Measurements from ENCODE around the gene SSTR5.
A peak's percentile ranks its signal among the peaks of the same experiment; 100 is the strongest.

The SSTR5 gene

GRCh38 chr16:1093284-1094123 lies 21.0 kb downstream of the SSTR5 start:
- no peaks in the 10 kb centered on the region for H3K4me1 Mint-ChIP-seq
- peak; percentile 46 for DNase-seq
- CTCF ChIA-PET: no interaction called here

GRCh38 chr16:1094124-1094479 lies 21.6 kb downstream of the SSTR5 start:
- Mint-ChIP-seq H3K27me3 (peaks cover 19% of the 10 kb centered on the region), H3K27ac (no peak overlapping the region), H3K9me3 (peaks cover 9% of the 10 kb centered on the region), H3K4me1 (no peaks in the 10 kb centered on the region), H3K36me3 (peaks cover 6% of the 10 kb centered on the region), H3K4me3 (no peak overlapping the region)
- DNase-seq: no peak
- CTCF ChIA-PET: no interaction called here

More at GRCh38 chr16:1093284-1094123, 21.0 kb downstream of the SSTR5 start:
- no peak overlapping the region for H3K4me3 Mint-ChIP-seq
- peaks cover 9% of the 10 kb centered on the region for H3K9me3 Mint-ChIP-seq
- H3K27ac Mint-ChIP-seq: peak overlapping the region; percentile 46
- peaks cover 21% of the 10 kb centered on the region for H3K27me3 Mint-ChIP-seq
- H3K36me3 Mint-ChIP-seq: peaks cover 6% of the 10 kb centered on the region

- CTCF ChIA-PET: no interaction called here
- H3K36me3 Mint-ChIP-seq: peaks cover 6% of the 10 kb centered on the region
- DNase-seq: no peak
- H3K4me1 Mint-ChIP-seq: no peaks in the 10 kb centered on the region
- H3K4me3 Mint-ChIP-seq: no peak overlapping the region
- no peak overlapping the region for H3K27ac Mint-ChIP-seq
- H3K9me3 Mint-ChIP-seq: peaks cover 9% of the 10 kb centered on the region
- peaks cover 25% of the 10 kb centered on the region for H3K27me3 Mint-ChIP-seq
These were observed 22.3 kb downstream of the SSTR5 start for GRCh38 chr16:1094601-1095449.

- peaks cover 9% of the 10 kb centered on the region for H3K9me3 Mint-ChIP-seq
- CTCF ChIA-PET: no interaction called here
These were observed 23.1 kb downstream of the SSTR5 start for GRCh38 chr16:1095450-1096168.

GRCh38 chr16:1096169-1097082 lies 23.9 kb downstream of the SSTR5 start, which contains the start of gene C1QTNF8:
Gene C1QTNF8 (minus strand): TSS chr16:1096244. CDS start chr16:1094922, 1,322 bp downstream.
- no peaks in the 10 kb centered on the region for H3K4me1 Mint-ChIP-seq
- peaks cover 22% of the 10 kb centered on the region for H3K27me3 Mint-ChIP-seq
- no peak for DNase-seq
- H3K4me3 Mint-ChIP-seq: no peak within 1 kb of the TSS
- no peak within 1 kb of the TSS for H3K27ac Mint-ChIP-seq
- H3K9me3 Mint-ChIP-seq: peaks cover 9% of the 10 kb centered on the region
- CTCF ChIA-PET: no interaction called here
- H3K36me3 Mint-ChIP-seq: peaks cover 6% of the 10 kb centered on the region

More at GRCh38 chr16:1095450-1096168, 23.1 kb downstream of the SSTR5 start:
- peaks cover 24% of the 10 kb centered on the region for H3K27me3 Mint-ChIP-seq
- DNase-seq: no peak
- H3K4me1 Mint-ChIP-seq: no peaks in the 10 kb centered on the region
- H3K36me3 Mint-ChIP-seq: peaks cover 6% of the 10 kb centered on the region
- no peak overlapping the region for H3K27ac Mint-ChIP-seq
- H3K4me3 Mint-ChIP-seq: no peak overlapping the region

- H3K4me1 Mint-ChIP-seq: no peaks in the 10 kb centered on the region
- DNase-seq: no peak
- H3K9me3 Mint-ChIP-seq: peaks cover 4% of the 10 kb centered on the region
These were observed 24.6 kb downstream of the SSTR5 start for GRCh38 chr16:1097156-1097555.

GRCh38 chr16:1097800-1098199 lies 25.3 kb downstream of the SSTR5 start:
- peaks cover 2% of the 10 kb centered on the region for H3K9me3 Mint-ChIP-seq
- no peak overlapping the region for H3K4me3 Mint-ChIP-seq
- H3K36me3 Mint-ChIP-seq: peaks cover 3% of the 10 kb centered on the region
- DNase-seq: no peak
- CTCF ChIA-PET: no interaction called here
- peaks cover 22% of the 10 kb centered on the region for H3K27me3 Mint-ChIP-seq
- no peak overlapping the region for H3K27ac Mint-ChIP-seq
- no peaks in the 10 kb centered on the region for H3K4me1 Mint-ChIP-seq

More at GRCh38 chr16:1097156-1097555, 24.6 kb downstream of the SSTR5 start:
- peaks cover 5% of the 10 kb centered on the region for H3K36me3 Mint-ChIP-seq
- no peak overlapping the region for H3K27ac Mint-ChIP-seq
- H3K4me3 Mint-ChIP-seq: no peak overlapping the region
- CTCF ChIA-PET: no interaction called here
- H3K27me3 Mint-ChIP-seq: peaks cover 22% of the 10 kb centered on the region

GRCh38 chr16:1098266-1098991 lies 25.9 kb downstream of the SSTR5 start:
- H3K4me1 Mint-ChIP-seq: no peaks in the 10 kb centered on the region
- peaks cover 20% of the 10 kb centered on the region for H3K27me3 Mint-ChIP-seq
- CTCF ChIA-PET: no interaction called here
- H3K9me3 Mint-ChIP-seq: peaks cover 1% of the 10 kb centered on the region
- H3K4me3 Mint-ChIP-seq: no peak overlapping the region
- DNase-seq: no peak
- H3K36me3 Mint-ChIP-seq: peaks cover 2% of the 10 kb centered on the region
- H3K27ac Mint-ChIP-seq: no peak overlapping the region

- Mint-ChIP-seq H3K9me3 (no peaks in the 10 kb centered on the region), H3K27me3 (peaks cover 23% of the 10 kb centered on the region), H3K36me3 (no peaks in the 10 kb centered on the region), H3K27ac (no peak overlapping the region), H3K4me1 (no peaks in the 10 kb centered on the region), H3K4me3 (no peak overlapping the region)
- CTCF ChIA-PET: no interaction called here
- DNase-seq: no peak
These were observed 26.9 kb downstream of the SSTR5 start for GRCh38 chr16:1099189-1100083.

- Mint-ChIP-seq H3K4me1 (no peaks in the 10 kb centered on the region), H3K4me3 (no peak overlapping the region), H3K9me3 (no peaks in the 10 kb centered on the region), H3K27me3 (peaks cover 25% of the 10 kb centered on the region), H3K36me3 (no peaks in the 10 kb centered on the region), H3K27ac (no peak overlapping the region)
- DNase-seq: no peak
- CTCF ChIA-PET: no interaction called here
These were observed 27.7 kb downstream of the SSTR5 start for GRCh38 chr16:1100084-1100800.

- CTCF ChIA-PET: no interaction called here
- Mint-ChIP-seq H3K27me3 (peaks cover 25% of the 10 kb centered on the region), H3K4me3 (no peak overlapping the region), H3K27ac (no peak overlapping the region), H3K9me3 (no peaks in the 10 kb centered on the region), H3K36me3 (no peaks in the 10 kb centered on the region), H3K4me1 (no peaks in the 10 kb centered on the region)
- DNase-seq: no peak
These were observed 28.6 kb downstream of the SSTR5 start for GRCh38 chr16:1101133-1101532.

All from activated naive CD4-positive, alpha-beta T cell treated with anti-CD3 and anti-CD28 coated beads, Interleukin-2, amount 10 ng/mL, durations not matched to agents 7 days and 5 days (primary cell).